H1 (cell line): Measurements from ENCODE around the gene SEPTIN2. TPM values are rescaled to one million over a fixed set of nuclear protein-coding genes. Genes with fewer than 3 reads are reported as not detected.

Experiments used
- BRCA1 ChIP-seq: IDR thresholded peaks from 2 replicates; pipeline ENCODE4 v1.6.1; 2012; ENCODE audit warnings: low read depth, low read length, improper control_type of control experiment
- CHD7 ChIP-seq: fragments of 300-600 bp; sonication (generic); IDR thresholded peaks from 2 replicates; pipeline ENCODE4 v1.7.1; 2012; ENCODE audit warnings: low read length, moderate library complexity, mild to moderate bottlenecking, inconsistent platforms; ENCODE audit not compliant: insufficient replicate concordance
- EP300 ChIP-seq, 2 experiments: IDR thresholded peaks; 1 replicate in 1 of 2; 2 replicates in 1 of 2; pipeline ENCODE4 v1.6.1; 2011 to 2012; ENCODE audit warnings: low read depth in 2 of 2, low read length in 2 of 2, mild to moderate bottlenecking in 2 of 2, borderline replicate concordance in 1 of 2, inconsistent platforms in 1 of 2, moderate library complexity in 1 of 2
- KDM5A ChIP-seq: fragments of 200-600 bp; IDR thresholded peaks from 2 replicates; pipeline ENCODE4 v1.7.1; 2012; ENCODE audit warnings: mild to moderate bottlenecking, low read length, inconsistent platforms, mixed read lengths
- NRF1 ChIP-seq: IDR thresholded peaks from 2 replicates; pipeline ENCODE4 v1.6.1; 2011; ENCODE audit warnings: mild to moderate bottlenecking, low read depth, low read length, improper control_type of control experiment
- polyA plus RNA-seq, 7 experiments: library from polyadenylated mRNA; depleted of rRNA in 3 of 7; stranded (reverse) in 5 of 7; unstranded in 2 of 7; fragments of >200 nt in 5 of 7; fragments of 200-250 nt in 2 of 7; gene quantifications; 1 replicate in 5 of 7; 2 replicates in 1 of 7; 4 replicates in 1 of 7; pipeline versions ENCODE4 v1.2.1 to v1.2.3, GENCODE V29; 2011 to 2013; ENCODE audit warnings: missing spikeins in 2 of 7, mixed read lengths in 2 of 7
- total RNA-seq: library from RNA; stranded (reverse); fragmentation: NEBNext Ultra II Directional; extraction: Animal tissue kit (Norgen Biotek cat#: 25700); gene quantifications from 2 replicates; pipeline ENCODE4 v1.2.1, GENCODE V29; 2021

SEPTIN2 gene
- total and polyA plus RNA-seq, 2 of the 8 experiments (the other 6 are each of a cell fraction or from before 2014, with no cell fraction given), result 392 to 650 TPM

GRCh38 chr2:241372361-241372992, 56.8 kb downstream of the SEPTIN2 start (continued):
- TF ChIP-seq BRCA1 (no peak), NRF1 (no peak), CHD7 (no peak), EP300 (IDR thresholded peaks at IDR 0.05; ENCODE audit: borderline replicate concordance in 1 of 2, low read depth in 2 of 2, low read length in 2 of 2) (no peak), KDM5A (no peak)
